Measurements from ENCODE around the gene PSMD6. TPM values are rescaled to one million over a fixed set of nuclear protein-coding genes. Genes with fewer than 3 reads are reported as not detected.

The PSMD6 gene
- total RNA-seq, 1 donor from 2014 or later = 88.7 TPM

- Histone ChIP-seq H3K27me3 (ENCODE audit: insufficient read depth, low read length) (no peaks in the 10 kb centered on the region), H2AFZ (ENCODE audit: low read depth, low read length) (no peak overlapping the region), H3K9ac (ENCODE audit: low read length) (no peak overlapping the region), H4K20me1 (ENCODE audit: insufficient read depth, low read length) (peaks cover 84% of the 10 kb centered on the region), H3K4me1 (ENCODE audit: insufficient read depth, low read length) (peaks cover 21% of the 10 kb centered on the region), H3K79me2 (ENCODE audit: insufficient read depth, low read length) (peaks cover 13% of the 10 kb centered on the region), H3K4me3 (ENCODE audit: insufficient read depth, low read depth, low read length) (no peak overlapping the region), H3K4me2 (ENCODE audit: low read length) (no peak overlapping the region), H3K36me3 (ENCODE audit: insufficient read depth, low read length) (no peaks in the 10 kb centered on the region), H3K9me3 (ENCODE audit: insufficient read depth, low read depth, low read length) (no peaks in the 10 kb centered on the region), H3K27ac (ENCODE audit: low read depth, low read length) (no peak overlapping the region)
- peaks cover 32% of the 10 kb centered on the region for H3K4me1 Mint-ChIP-seq (ENCODE audit: low read depth, unreplicated experiment)
- FAIRE-seq (no peak), DNase-seq (ENCODE audit: low read depth) (no peak)
- no peaks in the 10 kb centered on the region for H3K36me3 Mint-ChIP-seq (ENCODE audit: low read depth, unreplicated experiment)
- H3K27ac Mint-ChIP-seq (ENCODE audit: unreplicated experiment) = no peak overlapping the region
- TF ChIP-seq EZH2 (IDR thresholded peaks at IDR 0.05; ENCODE audit: insufficient read depth, low read length) (no peak), CTCF (IDR thresholded peaks at IDR 0.05; ENCODE audit: insufficient read depth, low read depth, low read length) (no peak)
- no peaks in the 10 kb centered on the region for H3K9me3 Mint-ChIP-seq (ENCODE audit: unreplicated experiment)
- H3K4me3 Mint-ChIP-seq (ENCODE audit: unreplicated experiment) = no peak overlapping the region
- H3K27me3 Mint-ChIP-seq (ENCODE audit: low read depth, unreplicated experiment) = no peaks in the 10 kb centered on the region
Measured at GRCh38 chr3:63963496-63963895, 59.8 kb downstream of the PSMD6 start.

DNA sequence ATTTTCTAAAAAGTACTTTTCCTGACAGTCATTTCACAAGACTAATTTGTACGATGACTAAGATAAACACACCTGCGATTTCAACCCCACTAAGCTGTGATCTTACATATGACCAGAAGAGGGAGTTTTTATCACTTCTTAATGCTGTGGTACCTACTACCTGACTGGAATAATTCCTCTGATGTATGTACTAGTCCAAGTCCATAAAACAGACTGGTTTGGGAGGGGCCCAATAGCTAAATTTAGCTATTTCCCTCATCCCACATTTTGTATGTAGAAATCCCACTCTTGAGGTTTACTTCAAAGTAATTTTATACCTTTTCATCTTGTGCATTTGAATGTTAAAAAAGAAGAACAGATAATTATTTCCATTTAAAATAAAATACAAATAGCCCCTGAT, 61.4 kb downstream of the PSMD6 start:
- Histone ChIP-seq H3K4me1 (ENCODE audit: insufficient read depth, low read length) (peaks cover 8% of the 10 kb centered on the region), H3K4me3 (ENCODE audit: insufficient read depth, low read depth, low read length) (no peak overlapping the region), H3K79me2 (ENCODE audit: insufficient read depth, low read length) (peaks cover 23% of the 10 kb centered on the region), H3K4me2 (ENCODE audit: low read length) (no peak overlapping the region), H2AFZ (ENCODE audit: low read depth, low read length) (no peak overlapping the region), H3K27me3 (ENCODE audit: insufficient read depth, low read length) (no peaks in the 10 kb centered on the region), H4K20me1 (ENCODE audit: insufficient read depth, low read length) (peaks cover 81% of the 10 kb centered on the region), H3K36me3 (ENCODE audit: insufficient read depth, low read length) (no peaks in the 10 kb centered on the region), H3K9me3 (ENCODE audit: insufficient read depth, low read depth, low read length) (no peaks in the 10 kb centered on the region), H3K9ac (ENCODE audit: low read length) (no peak overlapping the region), H3K27ac (ENCODE audit: low read depth, low read length) (no peak overlapping the region)
- Mint-ChIP-seq H3K27ac (ENCODE audit: unreplicated experiment) (no peak overlapping the region), H3K36me3 (ENCODE audit: low read depth, unreplicated experiment) (peaks cover 1% of the 10 kb centered on the region), H3K9me3 (ENCODE audit: unreplicated experiment) (no peaks in the 10 kb centered on the region), H3K4me1 (ENCODE audit: low read depth, unreplicated experiment) (peaks cover 18% of the 10 kb centered on the region), H3K4me3 (ENCODE audit: unreplicated experiment) (no peak overlapping the region), H3K27me3 (ENCODE audit: low read depth, unreplicated experiment) (no peaks in the 10 kb centered on the region)
- TF ChIP-seq EZH2 (IDR thresholded peaks at IDR 0.05; ENCODE audit: insufficient read depth, low read length) = no peak
- peak; percentile 67 for TF ChIP-seq CTCF (IDR thresholded peaks at IDR 0.05; ENCODE audit: insufficient read depth, low read depth, low read length)
- FAIRE-seq (no peak), DNase-seq (ENCODE audit: low read depth) (peak; percentile 34)

Other genes starting within 250 kb of the PSMD6 start
- not detected in 2 replicates for gene C3orf49, start 204.2 kb downstream of the PSMD6 start, total RNA-seq
- gene THOC7, start 159.7 kb downstream of the PSMD6 start, total RNA-seq = 56.9 and 61.6 TPM in 2 replicates
- gene ATXN7, start 159.6 kb downstream of the PSMD6 start, total RNA-seq = 17.6 and 19.2 TPM in 2 replicates
- gene SCAANT1, start 111.1 kb downstream of the PSMD6 start, total RNA-seq = not detected in 2 replicates
- gene PRICKLE2, start 202.0 kb upstream of the PSMD6 start, total RNA-seq = 84.4 and 101 TPM in 2 replicates

All from astrocyte (in vitro differentiated cells and primary cell).